ENCODE data around the gene PAPSS1. TPM values are rescaled to one million over a fixed set of nuclear protein-coding genes. Genes with fewer than 3 reads are reported as not detected.

Gene PAPSS1
- total RNA-seq, 2 donors from 2014 or later: 128 to 164 TPM

- Histone ChIP-seq H3K4me3 (ENCODE audit: low read length) (peak overlapping the region; percentile 13), H3K4me1 (ENCODE audit: control insufficient read depth, insufficient read depth, low read length) (peaks cover 10% of the 10 kb centered on the region), H3K9ac (ENCODE audit: extremely low read depth, low read length, poor library complexity, severe bottlenecking) (no peak overlapping the region), H3K27ac (ENCODE audit: low read depth, low read length) (no peak overlapping the region), H3K36me3 (ENCODE audit: control insufficient read depth, insufficient read depth, low read length) (peaks cover 27% of the 10 kb centered on the region), H3K9me3 (ENCODE audit: control insufficient read depth, low read length) (peaks cover 7% of the 10 kb centered on the region), H3K27me3 (ENCODE audit: control insufficient read depth, insufficient read depth, low read length, poor library complexity, severe bottlenecking) (no peaks in the 10 kb centered on the region)
- peak overlapping the region; percentile 28 for H3K27ac Mint-ChIP-seq
- DNase-seq: no peak
- H3K4me3 Mint-ChIP-seq: no peak overlapping the region
- H3K36me3 Mint-ChIP-seq (ENCODE audit: low read depth): peaks cover 39% of the 10 kb centered on the region
- no peaks in the 10 kb centered on the region for H3K27me3 Mint-ChIP-seq (ENCODE audit: insufficient read depth)
- peaks cover 5% of the 10 kb centered on the region for H3K9me3 Mint-ChIP-seq
- peaks cover 56% of the 10 kb centered on the region for H3K4me1 Mint-ChIP-seq
- TF ChIP-seq CTCF (conservative IDR thresholded peaks at IDR 0.05): no peak
Observed at GRCh38 chr4:107683873-107684272, 36.2 kb downstream of the PAPSS1 start.

GRCh38 chr4:107682306-107682705, 37.7 kb downstream of the PAPSS1 start:
- Histone ChIP-seq H3K9me3 (ENCODE audit: control insufficient read depth, low read length) (peaks cover 16% of the 10 kb centered on the region), H3K27me3 (ENCODE audit: control insufficient read depth, insufficient read depth, low read length, poor library complexity, severe bottlenecking) (no peaks in the 10 kb centered on the region), H3K4me3 (ENCODE audit: low read length) (no peak overlapping the region), H3K36me3 (ENCODE audit: control insufficient read depth, insufficient read depth, low read length) (peaks cover 37% of the 10 kb centered on the region), H3K27ac (ENCODE audit: low read depth, low read length) (no peak overlapping the region), H3K9ac (ENCODE audit: extremely low read depth, low read length, poor library complexity, severe bottlenecking) (no peak overlapping the region), H3K4me1 (ENCODE audit: control insufficient read depth, insufficient read depth, low read length) (peaks cover 10% of the 10 kb centered on the region)
- Mint-ChIP-seq H3K4me1 (peaks cover 63% of the 10 kb centered on the region), H3K4me3 (no peak overlapping the region), H3K27ac (no peak overlapping the region), H3K9me3 (peaks cover 13% of the 10 kb centered on the region), H3K27me3 (ENCODE audit: insufficient read depth) (no peaks in the 10 kb centered on the region), H3K36me3 (ENCODE audit: low read depth) (peaks cover 52% of the 10 kb centered on the region)
- TF ChIP-seq CTCF (conservative IDR thresholded peaks at IDR 0.05): no peak
- 92% methylated on average over 3 of the region's 3 CpGs; no CpG with 5 or more reads in 1 of the 2 experiments for WGBS, 2 experiments (ENCODE audit: insufficient coverage in 1 of 2, insufficient read length in 1 of 2)
- DNase-seq: no peak

- no peak overlapping the region for H3K27ac Mint-ChIP-seq
- no peaks in the 10 kb centered on the region for H3K27me3 Mint-ChIP-seq (ENCODE audit: insufficient read depth)
- peaks cover 3% of the 10 kb centered on the region for H3K4me1 Mint-ChIP-seq
- H3K9me3 Mint-ChIP-seq: peaks cover 24% of the 10 kb centered on the region
- Histone ChIP-seq H3K4me3 (ENCODE audit: low read length) (no peak overlapping the region), H3K36me3 (ENCODE audit: control insufficient read depth, insufficient read depth, low read length) (peaks cover 42% of the 10 kb centered on the region), H3K27me3 (ENCODE audit: control insufficient read depth, insufficient read depth, low read length, poor library complexity, severe bottlenecking) (no peaks in the 10 kb centered on the region), H3K9me3 (ENCODE audit: control insufficient read depth, low read length) (peaks cover 22% of the 10 kb centered on the region), H3K9ac (ENCODE audit: extremely low read depth, low read length, poor library complexity, severe bottlenecking) (no peak overlapping the region), H3K27ac (ENCODE audit: low read depth, low read length) (no peak overlapping the region), H3K4me1 (ENCODE audit: control insufficient read depth, insufficient read depth, low read length) (no peaks in the 10 kb centered on the region)
- H3K36me3 Mint-ChIP-seq (ENCODE audit: low read depth): peaks cover 50% of the 10 kb centered on the region
- TF ChIP-seq CTCF (conservative IDR thresholded peaks at IDR 0.05): no peak
- no peak overlapping the region for H3K4me3 Mint-ChIP-seq
- no peak for DNase-seq
Observed at GRCh38 chr4:107669068-107669467, 51.0 kb downstream of the PAPSS1 start.

All from endodermal cell (in vitro differentiated cells).